GM23338 (cell line): ENCODE data around the gene DAPK3. TPM values are rescaled to one million over a fixed set of nuclear protein-coding genes. Genes with fewer than 3 reads are reported as not detected.
"Not testable (repeated sequence)": the region's sequence is repeated elsewhere in the genome, so short reads cannot be mapped to it uniquely, and the experiment has no call there.

Source experiments
- ATAC-seq: fragments of 200-7000 bp; cut with Tn5 transposase; 3 replicates; pipeline ENCODE4 v1.9.1; 2020
- DNase-seq: peaks from one replicate; pipeline ENCODE4 v3.0.0-alpha.2; 2015; ENCODE audit warnings: low spot score
- H2AFZ ChIP-seq: fragments of 200-600 bp; sonication (generic); 2 replicates; pipeline ENCODE4 v1.8.0; 2016; ENCODE audit warnings: antibody characterized with exemption, mild to moderate bottlenecking, moderate library complexity
- H3F3A ChIP-seq: fragments of 200-600 bp; sonication (generic); replicated peaks from 2 replicates; pipeline ENCODE4 v1.8.0; 2017; ENCODE audit warnings: antibody characterized with exemption, mixed run types, low read depth
- H3K27ac ChIP-seq: fragments of 200-600 bp; sonication (generic); 2 replicates; pipeline ENCODE4 v1.6.1; 2016; ENCODE audit warnings: low read depth
- H3K27me3 ChIP-seq: fragments of 200-600 bp; sonication (generic); 2 replicates; pipeline ENCODE4 v1.8.0; 2016; ENCODE audit warnings: mild to moderate bottlenecking, mixed run types, moderate library complexity; ENCODE audit not compliant: insufficient read depth
- H3K36me3 ChIP-seq: fragments of 200-600 bp; sonication (generic); 2 replicates; pipeline ENCODE4 v1.8.0; 2016; ENCODE audit warnings: mild to moderate bottlenecking; ENCODE audit not compliant: insufficient read depth
- H3K4me1 ChIP-seq: fragments of 200-600 bp; sonication (generic); 2 replicates; pipeline ENCODE4 v1.8.0; 2016; ENCODE audit warnings: mild to moderate bottlenecking, moderate library complexity; ENCODE audit not compliant: insufficient read depth
- H3K4me2 ChIP-seq: fragments of 200-600 bp; sonication (generic); 2 replicates; pipeline ENCODE4 v1.7.1; 2017; ENCODE audit warnings: mixed run types
- H3K4me3 ChIP-seq: fragments of 200-600 bp; sonication (generic); 2 replicates; pipeline ENCODE4 v1.6.1; 2016; ENCODE audit warnings: mixed run types
- H3K79me2 ChIP-seq: fragments of 200-600 bp; sonication (generic); replicated peaks from 2 replicates; pipeline ENCODE4 v1.8.0; 2017; ENCODE audit warnings: mild to moderate bottlenecking; ENCODE audit not compliant: insufficient read depth
- H3K9me2 ChIP-seq: fragments of 200-600 bp; sonication (generic); 2 replicates; pipeline ENCODE4 v1.8.0; 2017; ENCODE audit not compliant: insufficient read depth
- H4K20me1 ChIP-seq: fragments of 200-600 bp; sonication (generic); replicated peaks from 2 replicates; pipeline ENCODE4 v1.8.0; 2017; ENCODE audit warnings: mild to moderate bottlenecking; ENCODE audit not compliant: insufficient read depth
- H3K27ac Mint-ChIP-seq: 2 replicates; pipeline ENCODE4 v1.8.0; 2020; ENCODE audit warnings: inconsistent platforms, mild to moderate bottlenecking, moderate library complexity, mixed read lengths
- H3K27me3 Mint-ChIP-seq: 3 replicates; pipeline ENCODE4 v1.8.0; 2022; ENCODE audit warnings: low read depth, mild to moderate bottlenecking, moderate library complexity, mixed read lengths, inconsistent platforms; ENCODE audit not compliant: insufficient read depth, poor library complexity
- H3K36me3 Mint-ChIP-seq: 3 replicates; pipeline ENCODE4 v1.8.0; 2021; ENCODE audit warnings: low read depth, mild to moderate bottlenecking, inconsistent platforms, moderate library complexity, mixed read lengths
- H3K4me1 Mint-ChIP-seq: 3 replicates; pipeline ENCODE4 v1.8.0; 2020; ENCODE audit warnings: mild to moderate bottlenecking, inconsistent platforms, mixed read lengths
- H3K4me3 Mint-ChIP-seq: 3 replicates; pipeline ENCODE4 v1.8.0; 2021; ENCODE audit warnings: moderate library complexity, mild to moderate bottlenecking, inconsistent platforms, mixed read lengths
- H3K9me3 Mint-ChIP-seq: 3 replicates; pipeline ENCODE4 v1.8.0; 2020; ENCODE audit warnings: moderate library complexity, mild to moderate bottlenecking, inconsistent platforms, mixed read lengths
- CREB1 ChIP-seq: fragments of 250-450 bp; sonication (Bioruptor Pico); IDR thresholded peaks from 2 replicates; pipeline ENCODE4 v1.5.0; 2020; ENCODE audit warnings: low read depth, mild to moderate bottlenecking, moderate library complexity
- CTCF ChIP-seq, 2 experiments: fragments of 200-600 bp in 1 of 2; sonication (generic) in 1 of 2; conservative IDR thresholded peaks; 2 replicates each; pipeline versions ENCODE4 v1.5.1 to v1.6.1; 2016 to 2017; ENCODE audit warnings: antibody characterized with exemption in 2 of 2, low read depth in 2 of 2, mild to moderate bottlenecking in 2 of 2, moderate library complexity in 1 of 2
- EZH2phosphoT487 ChIP-seq: fragments of 200-600 bp; sonication (generic); IDR thresholded peaks from one replicate; pipeline ENCODE4 v1.8.1; 2018; ENCODE audit warnings: antibody characterized with exemption; ENCODE audit not compliant: unreplicated experiment
- JUNB ChIP-seq: IDR thresholded peaks from one replicate; pipeline ENCODE4 v1.6.1; 2016; ENCODE audit warnings: antibody characterized with exemption; ENCODE audit not compliant: unreplicated experiment
- NANOG ChIP-seq: IDR thresholded peaks from 2 replicates; pipeline ENCODE4 v1.6.1; 2016; ENCODE audit warnings: antibody characterized with exemption, borderline replicate concordance
- POLR2AphosphoS5 ChIP-seq: IDR thresholded peaks from 2 replicates; pipeline ENCODE4 v1.6.1; 2016; ENCODE audit warnings: antibody characterized with exemption, low read depth
- REST ChIP-seq: IDR thresholded peaks from one replicate; pipeline ENCODE4 v1.6.1; 2018; ENCODE audit warnings: antibody characterized with exemption; ENCODE audit not compliant: unreplicated experiment
- STAT1 ChIP-seq: IDR thresholded peaks from one replicate; pipeline ENCODE4 v1.6.1; 2016; ENCODE audit warnings: antibody characterized with exemption; ENCODE audit not compliant: unreplicated experiment
- ZNF462 ChIP-seq: fragments of 250-450 bp; sonication (Bioruptor Pico); IDR thresholded peaks from 2 replicates; pipeline ENCODE4 v1.5.0; 2020; ENCODE audit warnings: mild to moderate bottlenecking, moderate library complexity
- polyA plus RNA-seq: library from polyadenylated mRNA; unstranded; fragments of >200 nt; fragmentation: Nextera tagmentation; extraction: Ambion mirVana; gene quantifications from 2 replicates; pipeline ENCODE4 v1.2.1, GENCODE V29; 2016
- total RNA-seq: library from RNA; depleted of rRNA; stranded (reverse); fragments of >200 nt; shearing (Covaris generic); gene quantifications from 2 replicates; pipeline ENCODE4 v1.2.3, GENCODE V29; 2014

The DAPK3 gene
- total and polyA plus RNA-seq, 2 experiments from 2014 or later, result 32.1 to 95.6 TPM

- H3K4me1 Mint-ChIP-seq, H3K4me3 ChIP-seq, H2AFZ ChIP-seq, H4K20me1 ChIP-seq, H3K9me2 ChIP-seq, H3K27ac ChIP-seq, H3K27ac Mint-ChIP-seq, H3K4me2 ChIP-seq, H3F3A ChIP-seq, H3K27me3 ChIP-seq, H3K27me3 Mint-ChIP-seq, H3K9me3 Mint-ChIP-seq, H3K4me3 Mint-ChIP-seq, H3K36me3 ChIP-seq, ATAC-seq, DNase-seq, H3K79me2 ChIP-seq, H3K4me1 ChIP-seq: not testable (repeated sequence)
- peaks cover 18% of the 10 kb centered on the region for H3K36me3 Mint-ChIP-seq
These were observed 23.5 kb downstream of the DAPK3 start for GRCh38 chr19:3947316-3947933.

GRCh38 chr19:3945838-3946237, 25.1 kb downstream of the DAPK3 start:
- peaks cover 7% of the 10 kb centered on the region for H3K27me3 Mint-ChIP-seq
- no peak overlapping the region for H3K27ac ChIP-seq
- H3K4me2 ChIP-seq, result no peak overlapping the region
- H2AFZ ChIP-seq, result no peak overlapping the region
- no peak for DNase-seq
- peaks cover 28% of the 10 kb centered on the region for H3K36me3 Mint-ChIP-seq
- H3K79me2 ChIP-seq, result no peaks in the 10 kb centered on the region
- no peak overlapping the region for H3K27ac Mint-ChIP-seq
- H3K27me3 ChIP-seq, result no peaks in the 10 kb centered on the region
- H4K20me1 ChIP-seq, result no peaks in the 10 kb centered on the region
- H3K4me1 ChIP-seq, result no peaks in the 10 kb centered on the region
- H3K4me3 Mint-ChIP-seq, result no peak overlapping the region
- H3K9me2 ChIP-seq, result no peaks in the 10 kb centered on the region
- no peak for ATAC-seq
- no peaks in the 10 kb centered on the region; the same call in 2 of the 3 replicates for H3K9me3 Mint-ChIP-seq
- peaks cover under 1% of the 10 kb centered on the region; the same call in 2 of the 3 replicates for H3K4me1 Mint-ChIP-seq
- H3K4me3 ChIP-seq, result no peak overlapping the region
- H3K36me3 ChIP-seq, result no peaks in the 10 kb centered on the region; the same call in 1 of the 2 replicates
- no peaks in the 10 kb centered on the region for H3F3A ChIP-seq
- TF ChIP-seq JUNB, result no peak
- no peak for TF ChIP-seq EZH2phosphoT487
- no peak for TF ChIP-seq CREB1 (CRISPR knock-in tag)
- TF ChIP-seq POLR2AphosphoS5, result no peak
- TF ChIP-seq STAT1, result no peak
- TF ChIP-seq NANOG, result no peak
- TF ChIP-seq REST, result no peak
- TF ChIP-seq ZNF462 (CRISPR knock-in tag), result no peak
- no peak for TF ChIP-seq CTCF (conservative IDR thresholded peaks at IDR 0.05; ENCODE audit: low read depth in 2 of 2)
